Uterus (tissue), 2 donors: ENCODE measurements around the gene KRT4.

Experiments
- CTCF ChIP-seq, 4 experiments: fragments of 200-600 bp in 2 of 4; fragments of 450-650 bp in 2 of 4; sonication (generic) in 2 of 4; IDR thresholded peaks; one replicate each; pipeline ENCODE4 v1.5.1; 2016 to 2019; ENCODE audit warnings: antibody characterized with exemption in 4 of 4, mild to moderate bottlenecking in 2 of 4, moderate library complexity in 1 of 4
- POLR2A ChIP-seq, 2 donors: fragments of 450-650 bp; IDR thresholded peaks; one replicate each; pipeline ENCODE4 v1.6.1; 2016; ENCODE audit warnings: antibody characterized with exemption in 2 of 2, mild to moderate bottlenecking in 1 of 2, moderate library complexity in 1 of 2

- no peak for TF ChIP-seq CTCF (IDR thresholded peaks at IDR 0.05)
- no peak for TF ChIP-seq POLR2A (IDR thresholded peaks at IDR 0.05)
Observed at GRCh38 chr12:52802442-52802841, 11.5 kb downstream of the KRT4 start.
